Measurements from ENCODE around the gene LGALS3BP.

DNA sequence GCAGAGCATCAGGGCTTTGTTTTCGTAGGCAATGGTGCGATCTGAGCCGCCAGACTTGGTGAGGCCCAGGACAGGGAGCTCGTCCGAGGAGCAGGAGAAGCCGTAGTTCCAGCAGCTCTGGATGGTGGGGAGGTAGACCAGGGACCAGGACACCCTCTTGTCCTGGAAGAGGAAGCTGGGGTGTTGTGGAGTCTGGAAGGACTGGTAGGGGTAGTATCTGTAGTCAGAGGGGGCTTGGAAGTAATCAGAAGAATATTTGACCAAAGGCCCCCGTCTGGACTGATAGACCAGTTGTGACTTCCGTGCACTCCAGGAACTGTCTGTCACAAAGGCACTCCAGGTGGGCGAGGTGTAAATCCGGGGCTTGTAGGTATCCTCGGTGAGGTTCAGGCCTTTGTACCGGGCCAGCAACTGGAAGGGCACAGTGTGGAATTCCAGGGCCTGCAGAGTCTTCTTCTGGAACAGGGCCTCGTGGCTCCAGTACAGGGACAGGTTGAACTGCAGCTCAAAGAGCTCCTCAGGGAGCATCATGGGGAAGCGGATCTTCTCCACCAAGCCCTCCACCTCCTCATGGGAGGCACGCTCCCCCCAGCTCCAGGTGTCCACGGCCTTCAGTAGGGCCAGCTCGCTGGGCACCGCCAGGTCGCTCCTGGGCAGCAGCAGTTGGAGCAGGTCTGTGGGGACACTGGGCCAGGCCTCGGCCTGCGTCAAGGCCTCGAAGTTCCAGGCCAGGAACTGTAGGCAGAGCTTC, 7.8 kb downstream of the LGALS3BP start:
- TF ChIP-seq POLR2A (IDR thresholded peaks at IDR 0.05) (no peak), POLR2AphosphoS5 (IDR thresholded peaks at IDR 0.05; ENCODE audit: insufficient read depth in 1 of 2, low read depth in 1 of 2) (no peak)
- TF ChIP-seq, protein P1, sequence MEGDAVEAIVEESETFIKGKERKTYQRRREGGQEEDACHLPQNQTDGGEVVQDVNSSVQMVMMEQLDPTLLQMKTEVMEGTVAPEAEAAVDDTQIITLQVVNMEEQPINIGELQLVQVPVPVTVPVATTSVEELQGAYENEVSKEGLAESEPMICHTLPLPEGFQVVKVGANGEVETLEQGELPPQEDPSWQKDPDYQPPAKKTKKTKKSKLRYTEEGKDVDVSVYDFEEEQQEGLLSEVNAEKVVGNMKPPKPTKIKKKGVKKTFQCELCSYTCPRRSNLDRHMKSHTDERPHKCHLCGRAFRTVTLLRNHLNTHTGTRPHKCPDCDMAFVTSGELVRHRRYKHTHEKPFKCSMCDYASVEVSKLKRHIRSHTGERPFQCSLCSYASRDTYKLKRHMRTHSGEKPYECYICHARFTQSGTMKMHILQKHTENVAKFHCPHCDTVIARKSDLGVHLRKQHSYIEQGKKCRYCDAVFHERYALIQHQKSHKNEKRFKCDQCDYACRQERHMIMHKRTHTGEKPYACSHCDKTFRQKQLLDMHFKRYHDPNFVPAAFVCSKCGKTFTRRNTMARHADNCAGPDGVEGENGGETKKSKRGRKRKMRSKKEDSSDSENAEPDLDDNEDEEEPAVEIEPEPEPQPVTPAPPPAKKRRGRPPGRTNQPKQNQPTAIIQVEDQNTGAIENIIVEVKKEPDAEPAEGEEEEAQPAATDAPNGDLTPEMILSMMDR (IDR thresholded peaks at IDR 0.05): no peak
